Measurements from ENCODE around the gene STIM1. TPM values are rescaled to one million over a fixed set of nuclear protein-coding genes. Genes with fewer than 3 reads are reported as not detected.
A peak's percentile ranks its signal among the peaks of the same experiment; 100 is the strongest.

STIM1 gene
- total RNA-seq, 1 donor from 2014 or later, result 46.9 TPM

DNA sequence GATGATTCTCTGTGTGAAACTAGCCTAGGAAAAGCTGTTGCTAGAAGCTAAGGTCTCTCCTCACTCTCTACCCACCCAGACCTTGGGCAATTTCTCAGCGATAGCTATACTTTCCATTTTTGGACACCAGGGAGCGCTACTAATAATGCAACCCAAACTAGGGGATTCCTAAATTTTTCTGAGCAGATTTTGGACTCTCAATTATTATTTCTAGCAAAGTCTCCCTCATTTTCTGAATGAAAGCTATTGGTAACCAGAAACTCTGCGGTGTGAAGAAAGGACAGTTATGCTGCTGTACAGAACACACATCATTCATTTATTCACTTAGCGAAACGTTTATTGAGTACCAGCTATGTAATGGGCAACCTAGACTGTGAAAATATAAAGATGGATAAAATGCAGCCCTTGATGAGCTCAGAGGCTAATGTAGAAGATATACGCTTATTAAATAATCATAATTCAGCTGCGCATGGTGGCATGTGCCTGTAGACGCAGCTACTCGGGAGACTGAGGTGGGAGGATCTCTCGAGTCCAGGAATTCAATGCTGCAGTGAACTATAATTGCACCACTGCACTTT, 6.1 kb upstream of the STIM1 start:
- peaks cover 4% of the 10 kb centered on the region for H3K27me3 Mint-ChIP-seq (ENCODE audit: unreplicated experiment)
- H3K4me1 Mint-ChIP-seq (ENCODE audit: unreplicated experiment), result peaks cover 3% of the 10 kb centered on the region
- DNase-seq (ENCODE audit: extremely low spot score, unreplicated experiment), result no peak
- no peaks in the 10 kb centered on the region for H3K36me3 Mint-ChIP-seq (ENCODE audit: unreplicated experiment)
- no peak overlapping the region for H3K4me3 Mint-ChIP-seq (ENCODE audit: unreplicated experiment)
- H3K9me3 Mint-ChIP-seq (ENCODE audit: unreplicated experiment), result no peaks in the 10 kb centered on the region
- TF ChIP-seq, protein P1, sequence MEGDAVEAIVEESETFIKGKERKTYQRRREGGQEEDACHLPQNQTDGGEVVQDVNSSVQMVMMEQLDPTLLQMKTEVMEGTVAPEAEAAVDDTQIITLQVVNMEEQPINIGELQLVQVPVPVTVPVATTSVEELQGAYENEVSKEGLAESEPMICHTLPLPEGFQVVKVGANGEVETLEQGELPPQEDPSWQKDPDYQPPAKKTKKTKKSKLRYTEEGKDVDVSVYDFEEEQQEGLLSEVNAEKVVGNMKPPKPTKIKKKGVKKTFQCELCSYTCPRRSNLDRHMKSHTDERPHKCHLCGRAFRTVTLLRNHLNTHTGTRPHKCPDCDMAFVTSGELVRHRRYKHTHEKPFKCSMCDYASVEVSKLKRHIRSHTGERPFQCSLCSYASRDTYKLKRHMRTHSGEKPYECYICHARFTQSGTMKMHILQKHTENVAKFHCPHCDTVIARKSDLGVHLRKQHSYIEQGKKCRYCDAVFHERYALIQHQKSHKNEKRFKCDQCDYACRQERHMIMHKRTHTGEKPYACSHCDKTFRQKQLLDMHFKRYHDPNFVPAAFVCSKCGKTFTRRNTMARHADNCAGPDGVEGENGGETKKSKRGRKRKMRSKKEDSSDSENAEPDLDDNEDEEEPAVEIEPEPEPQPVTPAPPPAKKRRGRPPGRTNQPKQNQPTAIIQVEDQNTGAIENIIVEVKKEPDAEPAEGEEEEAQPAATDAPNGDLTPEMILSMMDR (IDR thresholded peaks at IDR 0.05), result peak; percentile 80
- H3K27ac Mint-ChIP-seq (ENCODE audit: unreplicated experiment), result no peak overlapping the region

DNA sequence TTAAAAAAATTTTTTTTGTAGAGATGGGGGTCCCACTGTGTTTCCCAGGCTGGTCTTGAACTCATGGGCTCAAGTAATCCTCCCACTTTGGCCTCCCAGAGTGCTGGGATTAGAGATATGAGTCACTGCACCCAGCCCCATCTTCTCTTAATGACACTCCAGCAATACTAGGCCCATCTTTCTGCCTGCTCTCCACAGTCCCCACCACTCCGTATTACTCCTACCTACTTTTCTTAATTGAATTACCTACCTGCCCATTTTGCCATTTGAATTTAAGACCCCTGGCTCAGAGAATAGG, 2.0 kb upstream of the STIM1 start:
- Mint-ChIP-seq H3K4me1 (ENCODE audit: unreplicated experiment) (peaks cover 30% of the 10 kb centered on the region), H3K27me3 (ENCODE audit: unreplicated experiment) (no peaks in the 10 kb centered on the region), H3K9me3 (ENCODE audit: unreplicated experiment) (no peaks in the 10 kb centered on the region), H3K4me3 (ENCODE audit: unreplicated experiment) (no peak overlapping the region), H3K36me3 (ENCODE audit: unreplicated experiment) (no peaks in the 10 kb centered on the region), H3K27ac (ENCODE audit: unreplicated experiment) (no peak overlapping the region)
- TF ChIP-seq, protein P1 (IDR thresholded peaks at IDR 0.05), result no peak
- DNase-seq (ENCODE audit: extremely low spot score, unreplicated experiment), result no peak

DNA sequence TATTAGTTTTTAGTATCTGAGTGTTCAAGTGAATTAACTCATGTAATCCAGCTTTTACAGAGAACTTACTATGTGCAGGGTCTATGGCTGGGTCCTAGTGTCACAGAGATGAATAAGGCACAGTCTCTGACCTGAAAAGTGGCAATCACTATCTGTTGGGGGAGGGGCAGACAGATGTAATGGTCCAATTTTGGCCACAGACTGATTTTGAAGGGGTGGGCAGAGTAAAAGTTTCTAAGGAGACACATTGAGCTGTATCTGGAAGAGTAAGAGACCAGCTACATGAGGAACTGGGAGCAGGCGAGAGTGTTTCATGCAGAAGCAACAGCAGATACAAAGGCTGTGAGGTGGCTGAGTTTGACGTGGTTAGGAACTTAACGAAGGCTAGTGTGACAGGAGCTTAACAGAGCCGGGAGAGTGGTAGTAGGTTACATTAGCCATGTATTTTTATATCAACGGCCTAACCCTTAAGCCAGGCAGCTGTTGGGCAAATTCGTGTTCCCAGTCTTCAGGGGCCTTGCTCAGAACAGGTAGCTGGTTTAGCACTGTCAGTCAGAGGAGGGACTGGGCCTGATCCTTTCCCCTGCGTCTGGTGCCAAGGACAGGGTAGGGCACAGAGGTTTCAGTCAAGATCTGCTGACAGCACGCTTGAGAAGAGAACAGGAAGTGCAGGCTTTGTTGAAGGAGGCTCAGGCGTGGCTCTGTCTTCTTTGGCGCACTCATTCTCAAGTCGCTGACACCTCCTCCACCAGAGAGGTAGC, 1.4 kb upstream of the STIM1 start:
- Mint-ChIP-seq H3K4me3 (ENCODE audit: unreplicated experiment) (peak overlapping the region; percentile 46), H3K27ac (ENCODE audit: unreplicated experiment) (peak overlapping the region; percentile 89), H3K27me3 (ENCODE audit: unreplicated experiment) (no peaks in the 10 kb centered on the region), H3K4me1 (ENCODE audit: unreplicated experiment) (peaks cover 33% of the 10 kb centered on the region), H3K36me3 (ENCODE audit: unreplicated experiment) (no peaks in the 10 kb centered on the region), H3K9me3 (ENCODE audit: unreplicated experiment) (no peaks in the 10 kb centered on the region)
- DNase-seq (ENCODE audit: extremely low spot score, unreplicated experiment), result no peak
- TF ChIP-seq, protein P1 (IDR thresholded peaks at IDR 0.05), result no peak

DNA sequence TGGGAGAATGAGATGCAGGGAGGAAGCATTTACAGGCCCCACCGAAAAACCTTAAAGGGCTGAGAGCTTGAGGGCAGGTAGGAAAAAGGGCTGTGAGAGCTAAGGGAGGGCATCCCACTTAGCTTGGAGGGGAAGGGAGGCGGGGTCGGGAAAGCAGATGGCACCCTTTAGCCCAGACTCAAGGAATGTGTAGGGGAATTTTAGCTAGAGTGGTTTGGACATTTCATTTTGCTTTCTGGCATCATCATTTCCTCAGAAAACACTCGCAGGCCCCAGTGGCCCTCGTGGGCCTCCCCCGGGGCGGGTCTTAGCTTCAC, 846 bp upstream of the STIM1 start:
- H3K27ac Mint-ChIP-seq (ENCODE audit: unreplicated experiment), result peak overlapping the region; percentile 89
- peaks cover 36% of the 10 kb centered on the region for H3K4me1 Mint-ChIP-seq (ENCODE audit: unreplicated experiment)
- TF ChIP-seq, protein P1 (IDR thresholded peaks at IDR 0.05), result no peak
- H3K27me3 Mint-ChIP-seq (ENCODE audit: unreplicated experiment), result no peaks in the 10 kb centered on the region
- H3K4me3 Mint-ChIP-seq (ENCODE audit: unreplicated experiment), result peak overlapping the region; percentile 87
- no peaks in the 10 kb centered on the region for H3K9me3 Mint-ChIP-seq (ENCODE audit: unreplicated experiment)
- no peak for DNase-seq (ENCODE audit: extremely low spot score, unreplicated experiment)
- no peaks in the 10 kb centered on the region for H3K36me3 Mint-ChIP-seq (ENCODE audit: unreplicated experiment)

DNA sequence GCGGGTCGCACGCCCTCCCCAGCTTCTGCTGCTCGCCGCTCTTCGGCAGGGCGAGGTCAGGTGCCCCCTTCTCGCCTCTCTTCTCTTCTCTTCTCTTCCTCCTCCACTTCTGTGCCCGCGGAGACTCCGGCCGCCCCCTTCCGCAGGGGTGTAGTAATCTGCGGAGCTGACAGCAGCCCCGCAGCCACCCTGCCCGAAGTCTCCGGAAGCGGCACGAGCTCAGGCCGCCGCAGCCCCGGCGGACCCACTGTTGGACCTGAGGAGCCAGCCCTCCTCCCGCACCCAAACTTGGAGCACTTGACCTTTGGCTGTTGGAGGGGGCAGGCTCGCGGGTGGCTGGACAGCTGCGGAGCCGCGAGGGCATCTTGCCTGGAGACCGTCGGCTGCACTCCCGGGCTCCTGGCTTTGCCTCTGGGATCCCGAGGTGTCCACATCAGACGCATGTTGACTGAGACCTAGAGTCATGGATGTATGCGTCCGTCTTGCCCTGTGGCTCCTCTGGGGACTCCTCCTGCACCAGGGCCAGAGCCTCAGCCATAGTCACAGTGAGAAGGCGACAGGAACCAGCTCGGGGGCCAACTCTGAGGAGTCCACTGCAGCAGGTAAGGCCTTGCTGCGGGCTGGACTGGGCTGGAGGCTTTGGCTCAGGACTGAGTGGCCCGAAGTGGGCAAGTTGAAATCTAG, 486 bp downstream of the STIM1 start:
- Mint-ChIP-seq H3K9me3 (ENCODE audit: unreplicated experiment) (no peaks in the 10 kb centered on the region), H3K4me1 (ENCODE audit: unreplicated experiment) (peaks cover 45% of the 10 kb centered on the region), H3K36me3 (ENCODE audit: unreplicated experiment) (no peaks in the 10 kb centered on the region), H3K27ac (ENCODE audit: unreplicated experiment) (peak overlapping the region; percentile 90), H3K27me3 (ENCODE audit: unreplicated experiment) (no peaks in the 10 kb centered on the region), H3K4me3 (ENCODE audit: unreplicated experiment) (peak overlapping the region; percentile 99)
- no peak for DNase-seq (ENCODE audit: extremely low spot score, unreplicated experiment)
- TF ChIP-seq, protein P1 (IDR thresholded peaks at IDR 0.05), result no peak
